PFSK-1 (cell line): Measurements from ENCODE around the gene NME7.

Experiments used
- POLR2AphosphoS5 ChIP-seq: IDR thresholded peaks from 2 replicates; pipeline ENCODE4 v1.6.1; 2012; ENCODE audit warnings: low read depth, mild to moderate bottlenecking, control low read depth, low read length, moderate library complexity
- SIN3A ChIP-seq: IDR thresholded peaks from 2 replicates; pipeline ENCODE4 v1.6.1; 2012; ENCODE audit warnings: mild to moderate bottlenecking, low read length, moderate library complexity, borderline replicate concordance; ENCODE audit not compliant: insufficient read depth
- TAF1 ChIP-seq: IDR thresholded peaks from 2 replicates; pipeline ENCODE4 v1.6.1; 2012; ENCODE audit warnings: low read length, control low read depth, borderline replicate concordance; ENCODE audit not compliant: insufficient read depth

DNA sequence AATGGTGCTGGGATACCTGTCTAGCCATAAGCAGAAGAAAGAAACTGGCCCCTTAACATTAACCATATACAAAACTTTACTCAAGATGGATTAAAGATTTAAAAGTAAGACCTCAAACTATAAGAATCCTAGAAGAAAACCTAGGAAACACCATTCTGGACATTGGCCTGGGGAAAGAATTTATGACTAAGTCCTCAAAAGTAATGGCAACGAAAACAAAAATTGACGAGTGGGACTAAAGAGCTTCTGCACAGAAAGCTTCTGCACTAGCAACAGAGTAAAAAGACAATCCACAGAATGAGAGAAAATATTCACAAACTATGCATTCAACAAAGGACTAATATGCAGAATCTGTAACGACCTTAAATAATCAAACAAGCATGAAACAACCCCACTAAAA lies 66.7 kb downstream of the NME7 start:
- TF ChIP-seq TAF1 (no peak), POLR2AphosphoS5 (no peak), SIN3A (no peak)
